Glutamatergic neuron (in vitro differentiated cells): ENCODE measurements around the gene FCRL6. TPM values are rescaled to one million over a fixed set of nuclear protein-coding genes. Genes with fewer than 3 reads are reported as not detected.

Experiments used
- DNase-seq: peaks from one replicate; pipeline ENCODE4 v3.0.0; 2022
- H3K27ac Mint-ChIP-seq: one replicate; pipeline ENCODE4 v1.8.0; 2020; ENCODE audit warnings: mild to moderate bottlenecking, mixed read lengths, inconsistent platforms; ENCODE audit not compliant: unreplicated experiment
- H3K27me3 Mint-ChIP-seq: one replicate; pipeline ENCODE4 v1.8.0; 2020; ENCODE audit warnings: mild to moderate bottlenecking, moderate library complexity, mixed read lengths, inconsistent platforms; ENCODE audit not compliant: unreplicated experiment
- H3K36me3 Mint-ChIP-seq: one replicate; pipeline ENCODE4 v1.8.0; 2020; ENCODE audit warnings: mild to moderate bottlenecking, mixed read lengths, inconsistent platforms; ENCODE audit not compliant: unreplicated experiment
- H3K4me1 Mint-ChIP-seq: one replicate; pipeline ENCODE4 v1.8.0; 2020; ENCODE audit warnings: mild to moderate bottlenecking, low read depth, mixed read lengths, inconsistent platforms; ENCODE audit not compliant: unreplicated experiment
- H3K4me3 Mint-ChIP-seq: one replicate; pipeline ENCODE4 v1.8.0; 2020; ENCODE audit warnings: mild to moderate bottlenecking, mixed read lengths, inconsistent platforms; ENCODE audit not compliant: unreplicated experiment
- H3K9me3 Mint-ChIP-seq: one replicate; pipeline ENCODE4 v1.8.0; 2020; ENCODE audit warnings: mild to moderate bottlenecking, moderate library complexity, mixed read lengths, inconsistent platforms; ENCODE audit not compliant: unreplicated experiment
- total RNA-seq: library from RNA; stranded (reverse); fragmentation: NEBNext Ultra II Directional; extraction: Animal tissue kit (Norgen Biotek cat#: 25700); gene quantifications from one replicate; pipeline ENCODE4 v1.2.1, GENCODE V29; 2021; ENCODE audit not compliant: unreplicated experiment
- TF ChIP-seq, protein P1 (sequence below): fragments of 200-600 bp; sonication (generic); IDR thresholded peaks from one replicate; pipeline ENCODE4 v1.5.0; 2021; ENCODE audit not compliant: partially characterized antibody, unreplicated experiment

FCRL6 gene
- total RNA-seq, 1 donor from 2014 or later: not detected

DNA sequence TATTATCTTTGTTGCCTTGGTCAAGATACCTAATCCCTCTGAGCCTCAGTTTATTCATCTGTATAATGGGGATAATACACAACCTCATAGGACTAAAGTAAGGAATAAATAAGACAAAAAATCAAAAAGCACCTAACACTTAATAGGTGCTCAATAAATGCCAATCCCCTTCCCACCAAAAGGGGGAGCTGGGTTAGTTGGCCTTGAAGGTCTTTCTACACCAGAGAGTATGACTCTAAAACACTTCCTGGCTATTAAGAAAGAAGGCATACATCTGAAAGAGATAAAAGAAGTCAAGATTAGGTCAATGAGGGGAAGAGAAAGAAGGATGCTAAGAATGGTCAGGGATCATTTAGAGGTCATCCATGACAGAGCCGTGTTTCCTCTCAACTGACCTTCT lies 49.2 kb downstream of the FCRL6 start:
- Mint-ChIP-seq H3K4me1 (no peaks in the 10 kb centered on the region), H3K27me3 (peaks cover 4% of the 10 kb centered on the region), H3K36me3 (no peaks in the 10 kb centered on the region), H3K27ac (no peak overlapping the region), H3K9me3 (no peaks in the 10 kb centered on the region), H3K4me3 (no peak overlapping the region)
- TF ChIP-seq, protein P1, sequence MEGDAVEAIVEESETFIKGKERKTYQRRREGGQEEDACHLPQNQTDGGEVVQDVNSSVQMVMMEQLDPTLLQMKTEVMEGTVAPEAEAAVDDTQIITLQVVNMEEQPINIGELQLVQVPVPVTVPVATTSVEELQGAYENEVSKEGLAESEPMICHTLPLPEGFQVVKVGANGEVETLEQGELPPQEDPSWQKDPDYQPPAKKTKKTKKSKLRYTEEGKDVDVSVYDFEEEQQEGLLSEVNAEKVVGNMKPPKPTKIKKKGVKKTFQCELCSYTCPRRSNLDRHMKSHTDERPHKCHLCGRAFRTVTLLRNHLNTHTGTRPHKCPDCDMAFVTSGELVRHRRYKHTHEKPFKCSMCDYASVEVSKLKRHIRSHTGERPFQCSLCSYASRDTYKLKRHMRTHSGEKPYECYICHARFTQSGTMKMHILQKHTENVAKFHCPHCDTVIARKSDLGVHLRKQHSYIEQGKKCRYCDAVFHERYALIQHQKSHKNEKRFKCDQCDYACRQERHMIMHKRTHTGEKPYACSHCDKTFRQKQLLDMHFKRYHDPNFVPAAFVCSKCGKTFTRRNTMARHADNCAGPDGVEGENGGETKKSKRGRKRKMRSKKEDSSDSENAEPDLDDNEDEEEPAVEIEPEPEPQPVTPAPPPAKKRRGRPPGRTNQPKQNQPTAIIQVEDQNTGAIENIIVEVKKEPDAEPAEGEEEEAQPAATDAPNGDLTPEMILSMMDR: no peak
- DNase-seq: no peak

DNA sequence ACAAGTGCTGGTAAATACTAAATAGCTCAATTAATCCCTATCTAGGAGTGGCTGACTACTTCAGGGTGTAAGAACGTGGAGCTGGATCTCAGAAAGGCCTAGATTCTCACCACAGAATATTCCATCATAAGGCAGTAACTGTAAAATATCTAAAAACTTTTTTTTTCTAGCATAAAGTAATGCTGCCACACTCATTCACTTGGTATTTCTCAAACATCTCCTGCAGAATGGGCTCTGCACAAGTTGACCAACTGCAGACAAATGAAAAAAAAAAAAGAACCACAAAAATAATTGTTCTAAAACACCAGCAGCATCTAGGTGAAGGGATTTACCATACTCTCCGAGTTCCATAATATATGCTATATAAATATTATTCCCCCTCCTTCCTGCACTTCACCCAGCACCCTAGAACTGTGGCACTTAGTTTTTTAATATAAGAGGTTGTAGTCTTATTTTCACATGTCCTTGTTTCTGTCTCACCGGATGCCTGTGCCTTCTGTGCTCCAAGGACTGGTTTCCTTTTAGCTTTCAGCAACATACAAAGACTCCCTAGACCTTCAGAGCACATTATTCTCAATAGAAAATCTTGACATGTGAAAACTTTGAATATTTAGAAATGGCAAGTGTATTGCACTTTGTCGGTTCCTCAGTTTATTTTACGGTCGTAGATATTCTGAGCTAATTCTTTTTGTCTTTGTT lies 51.4 kb downstream of the FCRL6 start:
- no peaks in the 10 kb centered on the region for H3K36me3 Mint-ChIP-seq
- peaks cover 4% of the 10 kb centered on the region for H3K27me3 Mint-ChIP-seq
- H3K9me3 Mint-ChIP-seq: no peaks in the 10 kb centered on the region
- peak overlapping the region; percentile 84 for H3K4me3 Mint-ChIP-seq
- no peaks in the 10 kb centered on the region for H3K4me1 Mint-ChIP-seq
- DNase-seq: no peak
- TF ChIP-seq, protein P1: no peak
- no peak overlapping the region for H3K27ac Mint-ChIP-seq

DNA sequence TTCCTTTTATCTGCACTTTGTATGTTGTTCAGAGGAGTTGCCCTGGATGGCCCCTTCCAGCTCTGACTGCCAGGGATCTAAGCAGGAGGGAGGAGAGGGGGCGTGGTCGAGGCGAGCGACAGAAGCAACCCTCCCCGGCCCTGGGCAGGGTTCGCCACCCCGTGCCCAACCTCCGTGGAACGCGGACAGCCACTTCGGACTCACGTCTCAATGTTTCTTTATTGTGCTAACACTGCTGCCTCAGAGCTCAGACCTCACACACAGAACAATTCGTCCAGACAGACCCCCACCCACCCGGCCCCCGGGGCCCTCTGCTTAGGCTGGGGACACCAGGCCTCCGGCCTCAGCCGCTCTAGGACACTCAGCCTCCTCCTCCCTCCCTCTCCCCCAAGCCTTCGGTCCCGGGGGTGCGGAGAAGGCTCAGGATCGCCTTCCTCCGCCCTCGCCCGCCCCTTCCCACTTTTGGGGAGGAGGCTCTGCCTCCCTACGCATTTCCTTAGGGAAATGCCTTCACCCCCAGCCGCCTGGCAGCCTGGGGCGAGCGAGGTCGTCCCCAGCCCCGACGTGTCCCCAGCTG lies 52.0 kb downstream of the FCRL6 start:
- H3K36me3 Mint-ChIP-seq: no peaks in the 10 kb centered on the region
- no peaks in the 10 kb centered on the region for H3K9me3 Mint-ChIP-seq
- TF ChIP-seq, protein P1: no peak
- H3K27me3 Mint-ChIP-seq: peaks cover 4% of the 10 kb centered on the region
- H3K27ac Mint-ChIP-seq: no peak overlapping the region
- DNase-seq: peak; percentile 45
- H3K4me3 Mint-ChIP-seq: peak overlapping the region; percentile 84
- no peaks in the 10 kb centered on the region for H3K4me1 Mint-ChIP-seq

DNA sequence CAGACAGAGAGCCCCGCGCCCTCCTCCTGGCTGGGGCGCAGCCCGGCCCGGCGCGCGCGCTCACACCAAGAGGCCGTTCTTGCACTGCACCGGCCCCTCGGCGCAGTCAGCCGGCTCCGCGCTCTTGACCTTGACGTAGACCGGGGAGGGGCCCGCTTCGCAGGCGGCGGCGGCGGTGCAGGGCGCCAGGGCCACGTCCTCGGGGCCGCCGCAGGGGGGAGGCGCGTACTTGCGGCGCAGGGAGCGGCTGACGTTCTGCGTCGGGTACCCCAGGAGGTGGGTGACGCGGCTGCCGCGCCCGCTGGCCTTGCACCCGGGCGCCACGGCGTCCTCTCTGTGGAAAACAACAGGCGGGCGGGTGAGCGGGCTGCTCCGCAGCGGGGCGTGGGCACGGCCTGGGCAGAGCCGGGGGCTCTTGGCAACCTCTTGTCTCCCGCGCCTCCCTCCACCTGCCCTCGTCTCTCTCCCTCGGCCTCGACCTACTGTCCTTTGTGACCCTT lies 52.6 kb downstream of the FCRL6 start:
- TF ChIP-seq, protein P1: no peak
- Mint-ChIP-seq H3K27ac (peak overlapping the region; percentile 3), H3K9me3 (no peaks in the 10 kb centered on the region), H3K4me3 (peak overlapping the region; percentile 74), H3K27me3 (peaks cover 4% of the 10 kb centered on the region), H3K36me3 (no peaks in the 10 kb centered on the region), H3K4me1 (no peaks in the 10 kb centered on the region)
- DNase-seq: peak; percentile 78

DNA sequence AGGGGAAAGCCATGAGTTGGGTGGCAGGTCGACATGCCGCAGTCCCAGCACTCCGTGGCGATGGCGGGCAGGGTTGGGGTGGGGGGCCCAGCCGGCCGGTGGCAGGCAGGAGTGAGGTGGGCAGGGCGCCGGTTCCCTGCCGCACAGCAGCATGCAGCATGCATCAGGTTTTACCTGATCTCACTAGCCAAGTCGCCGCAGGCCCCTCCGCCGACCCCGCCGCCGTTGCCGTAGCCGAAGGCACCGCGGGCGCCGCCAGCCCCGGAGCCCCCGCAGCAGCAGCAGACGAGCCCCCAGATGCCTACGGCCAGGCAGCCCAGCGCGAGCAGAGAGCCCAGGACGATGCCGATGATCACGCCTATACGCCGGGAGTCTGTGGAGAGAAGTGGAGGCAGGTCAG lies 53.5 kb downstream of the FCRL6 start:
- TF ChIP-seq, protein P1: no peak
- Mint-ChIP-seq H3K27me3 (peaks cover 4% of the 10 kb centered on the region), H3K27ac (no peak overlapping the region), H3K9me3 (no peaks in the 10 kb centered on the region), H3K4me3 (no peak overlapping the region), H3K4me1 (no peaks in the 10 kb centered on the region), H3K36me3 (no peaks in the 10 kb centered on the region)
- DNase-seq: no peak
